ENCODE measurements around the gene MIA3. TPM values are rescaled to one million over a fixed set of nuclear protein-coding genes. Genes with fewer than 3 reads are reported as not detected.

Gene MIA3
- total and polyA plus RNA-seq, 9 of the 15 experiments (the other 6 are each of a cell fraction or from before 2014, with no cell fraction given), result 21.6 to 89.4 (median 40.8) TPM

- no peak overlapping the region for H3K27ac ChIP-seq (ENCODE audit: extremely low read depth, low read depth, low read length)
- H3K4me1 ChIP-seq (replicated peaks in 1 of 2; ENCODE audit: control insufficient read depth in 2 of 2, insufficient read depth in 2 of 2, low read length in 2 of 2), result no peaks in the 10 kb centered on the region
- no peak overlapping the region for H3K4me3 ChIP-seq
- intact Hi-C loops (cut with micrococcal nuclease) (loop anchor here (5.0 kb wide), 1 partner anchor 89 kb away; no protein-coding TSS in a partner anchor), in situ Hi-C loops (cut with MboI) (loop anchor here (5.0 kb wide), 1 partner anchor 164 kb away; no protein-coding TSS in a partner anchor)
- no peaks in the 10 kb centered on the region for H3K27me3 ChIP-seq (ENCODE audit: control insufficient read depth in 2 of 2, insufficient read depth in 2 of 2, low read length in 2 of 2)
- no peaks in the 10 kb centered on the region for H3K9me1 ChIP-seq (ENCODE audit: control insufficient read depth, insufficient read depth, low read length)
- peaks cover 91% of the 10 kb centered on the region for H3K36me3 ChIP-seq (ENCODE audit: control insufficient read depth, insufficient read depth, low read length)
- TF ChIP-seq EZH2 (IDR thresholded peaks at IDR 0.05; ENCODE audit: borderline replicate concordance, low read depth, low read length), result no peak
- ChIA-PET POLR2A (interaction anchor here (1.0 kb wide), 1 partner anchor 42 kb away, joined by 3 read pairs; the partner anchor contains the start of gene TAF1A), CTCF (ENCODE audit: low intra/inter-chr PET ratio) (no interaction called here)
- no peaks in the 10 kb centered on the region for H4K20me1 ChIP-seq (replicated peaks; ENCODE audit: control insufficient read depth, insufficient read depth, low read length)
- WGBS (ENCODE audit: insufficient coverage, low coverage, missing lambda C conversion rate), result 88% methylated on average over 3 of the region's 3 CpGs
- BruUV-seq (replicated peaks), result no TSS peak
- FAIRE-seq, result no peak
- no peaks in the 10 kb centered on the region for H3K79me2 ChIP-seq (ENCODE audit: control insufficient read depth, insufficient read depth, low read length)
- H3K9ac ChIP-seq (ENCODE audit: insufficient read depth in 1 of 2, low read depth in 2 of 2, low read length in 2 of 2), result no peak overlapping the region
- H3K4me2 ChIP-seq (ENCODE audit: insufficient read depth, low read length), result no peak overlapping the region
- H2AFZ ChIP-seq (ENCODE audit: low read depth, low read length), result no peak overlapping the region
- H3K9me3 ChIP-seq (replicated peaks; ENCODE audit: control insufficient read depth, insufficient read depth, low read depth, low read length), result no peaks in the 10 kb centered on the region
- no peak for DNase-seq (ENCODE audit: extremely low read depth in 1 of 4, low spot score in 3 of 4)
- ATAC-seq, result no peak
Observed at GRCh38 chr1:222631611-222632208, 13.8 kb downstream of the MIA3 start.

GRCh38 chr1:222632749-222633148 lies 14.9 kb downstream of the MIA3 start:
- H4K20me1 ChIP-seq (replicated peaks; ENCODE audit: control insufficient read depth, insufficient read depth, low read length), result no peaks in the 10 kb centered on the region
- WGBS (ENCODE audit: insufficient coverage, low coverage, missing lambda C conversion rate), result 54% methylated on average over 2 of the region's 2 CpGs
- no peak overlapping the region for H3K9ac ChIP-seq (ENCODE audit: insufficient read depth in 1 of 2, low read depth in 2 of 2, low read length in 2 of 2)
- H3K9me1 ChIP-seq (ENCODE audit: control insufficient read depth, insufficient read depth, low read length), result no peaks in the 10 kb centered on the region
- H3K79me2 ChIP-seq (ENCODE audit: control insufficient read depth, insufficient read depth, low read length), result no peaks in the 10 kb centered on the region
- CTCF ChIA-PET (ENCODE audit: low intra/inter-chr PET ratio), result no interaction called here
- H3K9me3 ChIP-seq (replicated peaks; ENCODE audit: control insufficient read depth, insufficient read depth, low read depth, low read length), result no peaks in the 10 kb centered on the region
- in situ Hi-C loops (cut with MboI), result loop anchor here (5.0 kb wide), 1 partner anchor 165 kb away; no protein-coding TSS in a partner anchor
- no peaks in the 10 kb centered on the region for H3K4me1 ChIP-seq (replicated peaks in 1 of 2; ENCODE audit: control insufficient read depth in 2 of 2, insufficient read depth in 2 of 2, low read length in 2 of 2)
- no peak overlapping the region for H2AFZ ChIP-seq (ENCODE audit: low read depth, low read length)
- intact Hi-C loops (cut with micrococcal nuclease), result loop anchor here (5.0 kb wide), 1 partner anchor 90 kb away; no protein-coding TSS in a partner anchor
- POLR2A ChIA-PET, result no interaction called here
- ATAC-seq (no peak), FAIRE-seq (no peak), DNase-seq (ENCODE audit: extremely low read depth in 1 of 4, low spot score in 3 of 4) (no peak)
- H3K27me3 ChIP-seq (ENCODE audit: control insufficient read depth in 2 of 2, insufficient read depth in 2 of 2, low read length in 2 of 2), result no peaks in the 10 kb centered on the region
- BruUV-seq (replicated peaks), result no TSS peak
- H3K4me2 ChIP-seq (ENCODE audit: insufficient read depth, low read length), result no peak overlapping the region
- H3K27ac ChIP-seq (ENCODE audit: extremely low read depth, low read depth, low read length), result no peak overlapping the region
- no peak overlapping the region for H3K4me3 ChIP-seq
- peaks cover 89% of the 10 kb centered on the region for H3K36me3 ChIP-seq (ENCODE audit: control insufficient read depth, insufficient read depth, low read length)
- TF ChIP-seq AFF4 (CRISPR knock-in tag; IDR thresholded peaks at IDR 0.05) (no peak), ZNF316 (IDR thresholded peaks at IDR 0.05) (no peak), CBX2 (IDR thresholded peaks at IDR 0.05; ENCODE audit: insufficient read depth, low read length, poor library complexity, severe bottlenecking) (no peak), COPS2 (conservative IDR thresholded peaks at IDR 0.05) (no peak), ZNF507 (tag; conservative IDR thresholded peaks at IDR 0.05) (no peak), SETDB1 (IDR thresholded peaks at IDR 0.05; ENCODE audit: low read length) (no peak), TSHZ1 (CRISPR knock-in tag; IDR thresholded peaks at IDR 0.05) (no peak)
